K562 (cell line): ENCODE results near the gene TM9SF3. TPM values are rescaled to one million over a fixed set of nuclear protein-coding genes. Genes with fewer than 3 reads are reported as not detected.

Experiments
- CLOCK ChIP-seq: fragments of 250-450 bp; sonication (Bioruptor Pico); IDR thresholded peaks from 2 replicates; pipeline ENCODE4 v1.4.0; 2020; ENCODE audit warnings: mild to moderate bottlenecking, moderate library complexity, borderline replicate concordance
- CREB1 ChIP-seq, 2 experiments: sonication (generic) in 1 of 2; formaldehyde crosslinking in 1 of 2; IDR thresholded peaks; 2 replicates each; pipeline versions ENCODE4 v1.6.1 to v1.8.0; 2012 to 2022; ENCODE audit warnings: inconsistent platforms in 1 of 2, mild to moderate bottlenecking in 1 of 2, missing genetic modification reagents in 1 of 2, moderate library complexity in 1 of 2
- EHMT2 ChIP-seq: fragments of 450-650 bp; IDR thresholded peaks from 2 replicates; pipeline ENCODE4 v1.6.1; 2018; ENCODE audit warnings: antibody characterized with exemption
- FOXA1 ChIP-seq: fragments of 450-650 bp; IDR thresholded peaks from 2 replicates; pipeline ENCODE4 v1.6.1; 2016; ENCODE audit warnings: mild to moderate bottlenecking, borderline replicate concordance
- HDAC8 ChIP-seq: fragments of 450-650 bp; IDR thresholded peaks from 2 replicates; pipeline ENCODE4 v1.6.1; 2016; ENCODE audit warnings: mild to moderate bottlenecking, missing genetic modification characterization, moderate library complexity, missing compliant biosample characterization
- MXI1 ChIP-seq: IDR thresholded peaks from 2 replicates; pipeline ENCODE4 v1.6.1; 2011; ENCODE audit warnings: low read depth, mild to moderate bottlenecking, improper control_type of control experiment, low read length
- MYC ChIP-seq, 2 experiments: fragments of 250-450 bp in 1 of 2; sonication (Bioruptor Pico) in 1 of 2; IDR thresholded peaks; 2 replicates each; pipeline versions ENCODE4 v1.5.1 to v1.6.1; 2012 to 2021; ENCODE audit warnings: low read depth in 2 of 2, borderline replicate concordance in 1 of 2, improper control_type of control experiment in 1 of 2, low read length in 1 of 2, mild to moderate bottlenecking in 1 of 2, moderate library complexity in 1 of 2
- NCOA4 ChIP-seq: fragments of 450-650 bp; IDR thresholded peaks from 2 replicates; pipeline ENCODE4 v1.6.1; 2018; ENCODE audit warnings: mild to moderate bottlenecking; ENCODE audit not compliant: partially characterized antibody
- NELFE ChIP-seq: IDR thresholded peaks from 2 replicates; pipeline ENCODE4 v1.6.1; 2011; ENCODE audit warnings: mild to moderate bottlenecking; ENCODE audit not compliant: insufficient read depth, insufficient read length
- NFE2 ChIP-seq: IDR thresholded peaks from 2 replicates; pipeline ENCODE4 v1.6.1; 2014; ENCODE audit warnings: antibody characterized with exemption, low read depth
- RNF219 ChIP-seq: fragments of 250-450 bp; sonication (Bioruptor Pico); IDR thresholded peaks from 2 replicates; pipeline ENCODE4 v1.5.0; 2022; ENCODE audit warnings: mild to moderate bottlenecking
- SOX6 ChIP-seq: fragments of 450-650 bp; IDR thresholded peaks from 2 replicates; pipeline ENCODE4 v1.6.1; 2014; ENCODE audit warnings: mild to moderate bottlenecking
- TCF7L2 ChIP-seq: fragments of 150-350 bp; IDR thresholded peaks from 2 replicates; pipeline ENCODE4 v1.6.1; 2016; ENCODE audit warnings: low read depth, mild to moderate bottlenecking, low read length, moderate library complexity
- ZFP1 ChIP-seq: fragments of 450-650 bp; formaldehyde crosslinking; IDR thresholded peaks from 2 replicates; pipeline ENCODE4 v1.4.0; 2020; ENCODE audit warnings: mild to moderate bottlenecking, mixed read lengths
- ZNF217 ChIP-seq: sonication (generic); formaldehyde crosslinking; IDR thresholded peaks from 2 replicates; pipeline ENCODE4 v1.8.0; 2022; ENCODE audit warnings: mild to moderate bottlenecking, missing genetic modification reagents
- ZNF316 ChIP-seq: fragments of 450-650 bp; IDR thresholded peaks from 2 replicates; pipeline ENCODE4 v1.6.1; 2016
- polyA plus RNA-seq, 8 experiments: library from polyadenylated mRNA; depleted of rRNA in 4 of 8; stranded (reverse) in 5 of 8; unstranded in 3 of 8; fragments of >200 nt; fragmentation: Nextera tagmentation in 2 of 8; fragmentation: Illumina TruSeq in 1 of 8; extraction: Ambion mirVana in 2 of 8; extraction: Trizol in 1 of 8; gene quantifications; 2 replicates each; pipeline versions ENCODE4 v1.2.1 to v1.2.3, GENCODE V29; 2011 to 2014; ENCODE audit warnings: inconsistent platforms in 1 of 8, missing spikeins in 1 of 8
- total RNA-seq, 7 experiments: library from RNA; depleted of rRNA in 6 of 7; stranded (reverse); fragments of >200 nt in 6 of 7; fragmentation: Illumina TruSeq in 2 of 7; extraction: Trizol in 2 of 7; gene quantifications; 2 replicates each; pipeline versions ENCODE4 v1.2.1 to v1.2.3, GENCODE V29; 2011 to 2021; ENCODE audit warnings: low replicate concordance in 1 of 7
- TF ChIP-seq, protein P1 (sequence below), 2 experiments: fragments of 200-800 bp in 1 of 2; sonication (Bioruptor generic) in 1 of 2; sonication (generic) in 1 of 2; formaldehyde crosslinking in 1 of 2; IDR thresholded peaks in 1 of 2; conservative IDR thresholded peaks in 1 of 2; 2 replicates each; pipeline versions ENCODE4 v1.5.0 to v1.6.1; 2016 to 2020; ENCODE audit warnings: missing compliant biosample characterization in 1 of 2, missing genetic modification characterization in 1 of 2, missing genetic modification reagents in 1 of 2
- TF ChIP-seq, protein P2 (sequence below), 2 experiments: fragments of 150-350 bp in 1 of 2; IDR thresholded peaks; 2 replicates each; pipeline ENCODE4 v1.6.1; 2012 to 2016; ENCODE audit warnings: low read depth in 2 of 2, low read length in 2 of 2, mild to moderate bottlenecking in 1 of 2, moderate library complexity in 1 of 2

Gene TM9SF3
- total and polyA plus RNA-seq, 9 of the 15 experiments (the other 6 are each of a cell fraction or from before 2014, with no cell fraction given): 16.1 to 63.1 (median 34.9) TPM

DNA sequence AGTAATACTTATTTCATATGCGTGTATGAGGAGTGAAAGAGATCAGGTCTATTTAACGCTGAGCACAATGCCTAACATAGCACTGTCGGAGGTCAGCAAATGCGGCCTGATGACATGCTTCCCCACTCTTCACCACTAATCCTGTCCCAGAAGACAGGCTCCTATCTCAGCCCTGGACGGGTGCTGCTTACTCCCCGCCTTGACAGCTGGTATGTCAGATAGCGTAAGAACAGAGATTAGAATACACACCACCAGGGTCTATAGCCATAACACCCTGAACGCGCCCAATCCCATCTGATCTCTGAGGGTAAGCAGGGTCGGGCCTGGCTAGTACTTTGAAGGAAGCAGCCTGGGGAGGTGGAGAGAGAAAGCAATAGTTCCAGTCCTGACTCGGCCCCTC is 32.3 kb upstream of the TM9SF3 start (continued):
- TF ChIP-seq CLOCK (CRISPR knock-in tag) (no peak), SOX6 (peak; percentile 93), ZNF316 (no peak), RNF219 (no peak), MXI1 (no peak; the same call in 1 of the 2 replicates), FOXA1 (no peak), CREB1 (IDR thresholded peaks at IDR 0.05) (peak; percentile 64), CREB1 (CRISPR knock-in tag; IDR thresholded peaks at IDR 0.05) (no peak), NCOA4 (no peak), HDAC8 (no peak), ZNF217 (CRISPR knock-in tag) (no peak), MYC (IDR thresholded peaks at IDR 0.05; ENCODE audit: low read depth, low read length) (peak; percentile 69; the same call in 1 of the 2 replicates), MYC (CRISPR knock-in tag; IDR thresholded peaks at IDR 0.05; ENCODE audit: borderline replicate concordance, low read depth) (no peak), EHMT2 (no peak), NFE2 (peak; percentile 39; the same call in 1 of the 2 replicates), TCF7L2 (no peak), ZFP1 (CRISPR knock-in tag) (no peak), NELFE (no peak)
- TF ChIP-seq, protein P1, sequence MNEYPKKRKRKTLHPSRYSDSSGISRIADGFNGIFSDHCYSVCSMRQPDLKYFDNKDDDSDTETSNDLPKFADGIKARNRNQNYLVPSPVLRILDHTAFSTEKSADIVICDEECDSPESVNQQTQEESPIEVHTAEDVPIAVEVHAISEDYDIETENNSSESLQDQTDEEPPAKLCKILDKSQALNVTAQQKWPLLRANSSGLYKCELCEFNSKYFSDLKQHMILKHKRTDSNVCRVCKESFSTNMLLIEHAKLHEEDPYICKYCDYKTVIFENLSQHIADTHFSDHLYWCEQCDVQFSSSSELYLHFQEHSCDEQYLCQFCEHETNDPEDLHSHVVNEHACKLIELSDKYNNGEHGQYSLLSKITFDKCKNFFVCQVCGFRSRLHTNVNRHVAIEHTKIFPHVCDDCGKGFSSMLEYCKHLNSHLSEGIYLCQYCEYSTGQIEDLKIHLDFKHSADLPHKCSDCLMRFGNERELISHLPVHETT (CRISPR knock-in tag; conservative IDR thresholded peaks at IDR 0.05 in 1 of 2, IDR thresholded peaks at IDR 0.05 in 1 of 2): peak in 1 of 2 experiments; percentile 43; a peak in 1 of 4 replicates
- TF ChIP-seq, protein P2, sequence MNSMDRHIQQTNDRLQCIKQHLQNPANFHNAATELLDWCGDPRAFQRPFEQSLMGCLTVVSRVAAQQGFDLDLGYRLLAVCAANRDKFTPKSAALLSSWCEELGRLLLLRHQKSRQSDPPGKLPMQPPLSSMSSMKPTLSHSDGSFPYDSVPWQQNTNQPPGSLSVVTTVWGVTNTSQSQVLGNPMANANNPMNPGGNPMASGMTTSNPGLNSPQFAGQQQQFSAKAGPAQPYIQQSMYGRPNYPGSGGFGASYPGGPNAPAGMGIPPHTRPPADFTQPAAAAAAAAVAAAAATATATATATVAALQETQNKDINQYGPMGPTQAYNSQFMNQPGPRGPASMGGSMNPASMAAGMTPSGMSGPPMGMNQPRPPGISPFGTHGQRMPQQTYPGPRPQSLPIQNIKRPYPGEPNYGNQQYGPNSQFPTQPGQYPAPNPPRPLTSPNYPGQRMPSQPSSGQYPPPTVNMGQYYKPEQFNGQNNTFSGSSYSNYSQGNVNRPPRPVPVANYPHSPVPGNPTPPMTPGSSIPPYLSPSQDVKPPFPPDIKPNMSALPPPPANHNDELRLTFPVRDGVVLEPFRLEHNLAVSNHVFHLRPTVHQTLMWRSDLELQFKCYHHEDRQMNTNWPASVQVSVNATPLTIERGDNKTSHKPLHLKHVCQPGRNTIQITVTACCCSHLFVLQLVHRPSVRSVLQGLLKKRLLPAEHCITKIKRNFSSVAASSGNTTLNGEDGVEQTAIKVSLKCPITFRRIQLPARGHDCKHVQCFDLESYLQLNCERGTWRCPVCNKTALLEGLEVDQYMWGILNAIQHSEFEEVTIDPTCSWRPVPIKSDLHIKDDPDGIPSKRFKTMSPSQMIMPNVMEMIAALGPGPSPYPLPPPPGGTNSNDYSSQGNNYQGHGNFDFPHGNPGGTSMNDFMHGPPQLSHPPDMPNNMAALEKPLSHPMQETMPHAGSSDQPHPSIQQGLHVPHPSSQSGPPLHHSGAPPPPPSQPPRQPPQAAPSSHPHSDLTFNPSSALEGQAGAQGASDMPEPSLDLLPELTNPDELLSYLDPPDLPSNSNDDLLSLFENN (IDR thresholded peaks at IDR 0.05; ENCODE audit: low read depth in 2 of 2, low read length in 2 of 2): peak in 1 of 2 experiments; percentile 95; a peak in 2 of 4 replicates
